Cardiac fibroblast (primary cell): ENCODE data around the gene SLC15A3.

ENCODE experiments used
- DNase-seq, 2 donors: peaks; one replicate each; pipeline versions ENCODE4 v3.0.0 to v3.0.0-alpha.2; 2010; ENCODE audit warnings: low read depth in 2 of 2
- H3K4me3 ChIP-seq, 2 donors: replicated peaks in 1 of 2; 1 replicate in 1 of 2; 2 replicates in 1 of 2; pipeline ENCODE4 v1.5.1; 2011; ENCODE audit warnings: low read depth in 2 of 2, low read length in 2 of 2, mild to moderate bottlenecking in 2 of 2, moderate library complexity in 1 of 2
- TF ChIP-seq, protein P1 (sequence below): IDR thresholded peaks from one replicate; pipeline ENCODE4 v1.5.1; 2011; ENCODE audit warnings: low read depth, mild to moderate bottlenecking, low read length, inconsistent platforms

The SLC15A3 gene

DNA sequence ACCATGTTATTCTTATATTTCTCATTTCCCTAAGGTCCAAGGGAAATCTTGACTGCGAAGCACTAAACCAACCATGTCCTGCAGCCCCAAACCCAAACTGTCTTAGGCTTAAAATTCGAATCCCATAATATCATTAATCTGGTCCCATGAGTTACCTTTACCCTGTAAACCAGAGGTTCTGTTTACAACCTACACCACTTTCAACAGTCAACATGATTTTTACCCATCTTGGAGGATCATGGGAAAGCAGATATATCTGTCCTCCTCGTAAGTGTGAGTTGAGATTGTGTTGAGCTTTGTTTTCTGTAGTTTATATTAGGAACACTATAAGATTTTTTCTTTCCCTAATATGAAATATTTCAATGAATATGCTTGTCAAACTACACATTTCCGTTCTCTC is 52.0 kb downstream of the SLC15A3 start:
- TF ChIP-seq, protein P1, sequence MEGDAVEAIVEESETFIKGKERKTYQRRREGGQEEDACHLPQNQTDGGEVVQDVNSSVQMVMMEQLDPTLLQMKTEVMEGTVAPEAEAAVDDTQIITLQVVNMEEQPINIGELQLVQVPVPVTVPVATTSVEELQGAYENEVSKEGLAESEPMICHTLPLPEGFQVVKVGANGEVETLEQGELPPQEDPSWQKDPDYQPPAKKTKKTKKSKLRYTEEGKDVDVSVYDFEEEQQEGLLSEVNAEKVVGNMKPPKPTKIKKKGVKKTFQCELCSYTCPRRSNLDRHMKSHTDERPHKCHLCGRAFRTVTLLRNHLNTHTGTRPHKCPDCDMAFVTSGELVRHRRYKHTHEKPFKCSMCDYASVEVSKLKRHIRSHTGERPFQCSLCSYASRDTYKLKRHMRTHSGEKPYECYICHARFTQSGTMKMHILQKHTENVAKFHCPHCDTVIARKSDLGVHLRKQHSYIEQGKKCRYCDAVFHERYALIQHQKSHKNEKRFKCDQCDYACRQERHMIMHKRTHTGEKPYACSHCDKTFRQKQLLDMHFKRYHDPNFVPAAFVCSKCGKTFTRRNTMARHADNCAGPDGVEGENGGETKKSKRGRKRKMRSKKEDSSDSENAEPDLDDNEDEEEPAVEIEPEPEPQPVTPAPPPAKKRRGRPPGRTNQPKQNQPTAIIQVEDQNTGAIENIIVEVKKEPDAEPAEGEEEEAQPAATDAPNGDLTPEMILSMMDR = no peak
- H3K4me3 ChIP-seq = no peak overlapping the region

DNA sequence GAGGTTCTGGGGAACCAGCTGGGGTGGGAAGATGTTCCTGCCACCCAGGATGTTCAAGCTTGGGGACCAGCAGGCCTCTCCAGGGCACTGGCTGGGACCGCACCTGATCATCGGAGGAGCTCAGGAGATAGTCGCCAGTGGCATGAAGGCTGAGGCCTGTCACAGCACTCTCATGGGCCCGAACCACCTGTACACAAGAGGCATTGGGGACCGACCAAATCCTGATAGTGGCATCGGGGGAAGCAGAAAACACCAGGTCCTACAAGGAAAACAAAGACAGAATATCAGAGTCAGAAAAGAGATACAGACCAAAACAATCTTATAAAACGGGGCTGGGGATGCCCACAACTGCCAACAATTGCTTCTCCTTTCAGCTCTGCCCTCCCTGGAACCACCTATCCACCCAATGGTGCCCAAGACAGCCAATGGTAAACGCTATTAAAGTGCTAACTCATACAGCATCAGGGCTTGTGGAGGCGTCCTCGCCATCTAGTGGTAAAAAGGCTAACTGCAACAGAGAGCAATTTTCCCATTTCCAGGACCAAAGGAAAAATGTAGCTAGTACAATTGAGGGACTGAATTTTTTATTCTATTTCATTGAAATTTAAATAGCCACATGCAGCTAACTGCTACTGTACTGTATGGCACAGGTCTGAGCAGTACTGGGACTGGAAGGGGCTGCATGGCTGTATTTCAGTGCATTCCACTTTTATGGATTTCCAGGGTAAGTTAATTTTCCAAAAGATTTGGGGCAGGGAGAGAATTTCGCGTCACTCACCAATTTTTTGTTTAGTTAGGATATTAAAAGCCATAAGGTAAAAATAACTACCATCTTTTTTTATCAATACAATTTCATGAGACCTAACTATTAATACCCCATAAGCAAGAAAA is 52.7 kb downstream of the SLC15A3 start:
- no peak overlapping the region for H3K4me3 ChIP-seq
- TF ChIP-seq, protein P1 = peak; percentile 96
- DNase-seq = peak; percentile 82

More for the DNA sequence above, 52.0 kb downstream of the SLC15A3 start:
- DNase-seq = no peak

DNA sequence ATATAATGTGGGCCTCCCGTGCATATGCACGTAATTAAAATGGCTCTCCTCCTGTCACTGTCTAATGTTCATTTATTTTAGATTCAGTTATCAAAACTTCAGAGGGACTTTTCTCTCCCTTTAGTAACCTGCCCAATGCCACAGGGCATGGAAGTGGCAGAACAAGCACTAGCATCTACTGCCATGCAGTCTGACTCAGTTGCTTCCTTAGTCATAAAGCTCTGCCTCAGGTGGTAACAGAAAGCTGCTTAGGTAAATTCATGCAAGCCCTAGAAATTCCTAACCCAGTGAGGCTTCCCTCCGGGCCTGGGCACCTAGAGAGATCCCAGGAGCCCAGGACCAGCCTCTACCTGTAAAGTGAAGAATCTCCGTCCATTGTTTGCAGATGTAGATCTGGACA is 54.5 kb downstream of the SLC15A3 start:
- H3K4me3 ChIP-seq = no peak overlapping the region
- no peak for DNase-seq
- TF ChIP-seq, protein P1 = no peak

DNA sequence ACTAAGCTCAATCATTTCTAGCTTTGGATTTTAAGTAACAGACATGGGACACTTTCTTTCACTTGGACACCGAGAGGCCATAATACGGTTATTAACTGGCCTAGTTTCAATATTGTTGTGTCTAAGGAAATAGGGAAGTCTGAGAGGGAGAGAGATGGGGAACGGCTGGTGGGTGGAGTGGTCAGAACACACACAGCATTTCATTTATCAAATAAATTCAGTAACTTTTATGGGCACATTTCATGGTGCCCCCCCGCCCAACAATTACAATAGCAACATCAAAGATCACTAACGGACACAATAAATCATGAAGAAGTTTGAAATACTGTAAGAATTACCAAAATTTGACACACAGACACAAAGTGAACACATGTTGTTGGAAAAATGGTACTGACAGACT is 56.3 kb downstream of the SLC15A3 start:
- TF ChIP-seq, protein P1 = no peak
- H3K4me3 ChIP-seq = no peak overlapping the region
- no peak for DNase-seq

DNA sequence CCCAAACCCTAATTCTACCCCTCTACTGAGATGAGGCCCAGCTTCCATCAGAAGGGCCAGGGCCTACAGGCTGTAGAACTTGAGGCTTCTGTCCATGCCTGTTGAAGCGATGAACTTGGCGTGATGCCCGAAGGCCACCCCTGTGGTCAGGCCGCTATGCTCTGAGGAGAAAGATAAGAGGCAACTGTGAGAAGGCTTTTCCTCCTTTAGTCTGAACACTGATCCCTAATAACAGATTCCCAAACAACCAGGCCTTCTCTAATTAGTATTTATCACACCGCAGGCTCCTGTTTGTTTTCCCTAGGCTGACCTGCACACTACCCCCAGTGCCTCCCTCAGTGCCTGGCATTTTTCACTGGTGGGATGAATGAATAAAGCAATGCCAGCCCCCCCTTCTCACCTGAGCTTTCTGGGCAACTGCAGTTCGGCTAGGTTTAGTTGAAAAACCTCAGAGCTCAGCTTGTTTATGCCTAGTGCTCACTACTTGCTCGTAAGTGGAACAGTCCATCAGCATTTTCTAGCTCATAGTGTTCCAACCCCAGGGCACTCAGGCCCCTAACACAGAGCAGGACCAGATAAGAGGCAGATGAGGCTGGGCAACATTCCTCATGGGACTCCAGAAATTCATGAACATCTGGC is 60.8 kb downstream of the SLC15A3 start:
- TF ChIP-seq, protein P1 = no peak
- no peak overlapping the region for H3K4me3 ChIP-seq
- peak in 1 of 2 donors; percentile 60 for DNase-seq

DNA sequence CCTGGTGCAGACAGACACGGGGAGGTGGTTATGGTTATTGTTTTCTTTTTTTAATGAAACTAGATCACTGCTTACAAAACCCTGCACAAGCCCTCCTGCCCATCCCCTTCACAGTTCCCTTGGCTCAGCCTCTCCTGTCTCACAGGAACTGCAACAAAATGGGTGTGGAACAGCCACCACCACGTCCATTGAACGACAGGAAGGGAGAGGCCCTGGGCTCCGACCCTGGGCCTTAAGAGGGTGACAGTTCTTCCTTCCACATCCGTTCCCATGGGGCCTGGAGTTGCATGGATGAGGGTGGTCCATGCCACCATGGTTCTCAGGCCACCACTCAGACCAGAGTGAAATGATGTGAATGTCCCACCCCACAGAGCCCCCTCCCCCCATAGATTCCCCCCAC is 61.3 kb downstream of the SLC15A3 start:
- no peak for DNase-seq
- H3K4me3 ChIP-seq = no peak overlapping the region
- TF ChIP-seq, protein P1 = no peak
